Fibroblast of mammary gland (primary cell): ENCODE measurements around the gene BRWD1.

Experiments used
- DNase-seq: peaks from one replicate; pipeline ENCODE4 v3.0.0-alpha.2; 2010; ENCODE audit warnings: low read depth
- H3K4me3 ChIP-seq: 2 replicates; pipeline ENCODE4 v1.5.1; 2011; ENCODE audit warnings: low read depth, mild to moderate bottlenecking, low read length, moderate library complexity; ENCODE audit not compliant: control insufficient read depth
- TF ChIP-seq, protein P1 (sequence below): conservative IDR thresholded peaks from 2 replicates; pipeline ENCODE4 v1.5.1; 2011; ENCODE audit warnings: low read depth, low read length, inconsistent platforms; ENCODE audit not compliant: control insufficient read depth, insufficient read depth

The BRWD1 gene

DNA sequence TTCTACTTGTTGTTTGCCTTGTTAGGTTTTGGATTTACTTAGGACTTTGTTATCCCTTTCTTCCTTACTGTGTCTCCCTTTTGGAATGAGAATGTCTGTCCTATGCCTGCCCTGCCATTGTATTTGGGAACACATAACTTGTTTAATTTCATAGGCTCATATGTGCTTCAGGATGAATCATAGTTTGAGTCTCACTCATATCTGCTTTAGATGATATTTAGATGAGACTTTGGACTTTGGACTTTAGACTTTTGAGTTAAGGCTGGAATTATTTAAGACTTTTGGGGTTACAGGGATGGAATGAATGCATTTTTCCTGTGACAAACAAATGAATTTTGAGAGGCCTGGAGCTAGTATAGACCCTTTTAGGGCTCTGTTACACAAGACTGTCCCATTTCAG is 163.6 kb downstream of the BRWD1 start:
- H3K4me3 ChIP-seq = no peak overlapping the region
- DNase-seq = no peak
- TF ChIP-seq, protein P1, sequence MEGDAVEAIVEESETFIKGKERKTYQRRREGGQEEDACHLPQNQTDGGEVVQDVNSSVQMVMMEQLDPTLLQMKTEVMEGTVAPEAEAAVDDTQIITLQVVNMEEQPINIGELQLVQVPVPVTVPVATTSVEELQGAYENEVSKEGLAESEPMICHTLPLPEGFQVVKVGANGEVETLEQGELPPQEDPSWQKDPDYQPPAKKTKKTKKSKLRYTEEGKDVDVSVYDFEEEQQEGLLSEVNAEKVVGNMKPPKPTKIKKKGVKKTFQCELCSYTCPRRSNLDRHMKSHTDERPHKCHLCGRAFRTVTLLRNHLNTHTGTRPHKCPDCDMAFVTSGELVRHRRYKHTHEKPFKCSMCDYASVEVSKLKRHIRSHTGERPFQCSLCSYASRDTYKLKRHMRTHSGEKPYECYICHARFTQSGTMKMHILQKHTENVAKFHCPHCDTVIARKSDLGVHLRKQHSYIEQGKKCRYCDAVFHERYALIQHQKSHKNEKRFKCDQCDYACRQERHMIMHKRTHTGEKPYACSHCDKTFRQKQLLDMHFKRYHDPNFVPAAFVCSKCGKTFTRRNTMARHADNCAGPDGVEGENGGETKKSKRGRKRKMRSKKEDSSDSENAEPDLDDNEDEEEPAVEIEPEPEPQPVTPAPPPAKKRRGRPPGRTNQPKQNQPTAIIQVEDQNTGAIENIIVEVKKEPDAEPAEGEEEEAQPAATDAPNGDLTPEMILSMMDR = no peak

- no peak overlapping the region for H3K4me3 ChIP-seq
- TF ChIP-seq, protein P1 = no peak
- no peak for DNase-seq
Observed at GRCh38 chr21:39148975-39149374, 164.5 kb downstream of the BRWD1 start.

DNA sequence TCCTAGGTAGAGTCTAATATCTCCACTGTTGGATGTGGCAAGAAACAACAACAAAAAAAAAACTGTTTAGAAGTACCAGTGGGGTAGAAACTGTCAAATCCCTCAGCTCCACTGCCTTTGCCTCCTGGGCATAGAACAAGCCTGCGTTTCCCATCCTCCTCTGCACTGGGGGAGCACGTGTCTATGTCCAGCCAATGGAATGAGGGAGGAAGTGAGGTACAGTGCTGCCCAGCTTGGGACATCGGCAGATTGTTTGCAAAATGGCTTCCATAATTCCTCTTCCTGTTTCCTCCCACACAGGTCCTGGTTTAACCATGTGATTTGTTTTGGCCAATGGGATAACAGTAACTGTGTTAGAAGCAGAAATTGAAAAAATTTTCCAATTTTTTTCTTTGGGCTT is 169.2 kb downstream of the BRWD1 start:
- DNase-seq = peak; percentile 9
- TF ChIP-seq, protein P1 = no peak
- no peak overlapping the region for H3K4me3 ChIP-seq

GRCh38 chr21:39142972-39143371 is 170.5 kb downstream of the BRWD1 start:
- TF ChIP-seq, protein P1 = no peak
- DNase-seq = no peak

GRCh38 chr21:39141502-39141901 is 171.9 kb downstream of the BRWD1 start:
- peak; percentile 67 for DNase-seq
- H3K4me3 ChIP-seq = no peak overlapping the region
- TF ChIP-seq, protein P1 = no peak

More at GRCh38 chr21:39142972-39143371, 170.5 kb downstream of the BRWD1 start:
- no peak overlapping the region for H3K4me3 ChIP-seq

- peak; percentile 25 for DNase-seq
- TF ChIP-seq, protein P1 = no peak
- H3K4me3 ChIP-seq = no peak overlapping the region
Observed at GRCh38 chr21:39137248-39138178, 175.9 kb downstream of the BRWD1 start.
